Measurements from ENCODE around the gene SELENOI.

DNA sequence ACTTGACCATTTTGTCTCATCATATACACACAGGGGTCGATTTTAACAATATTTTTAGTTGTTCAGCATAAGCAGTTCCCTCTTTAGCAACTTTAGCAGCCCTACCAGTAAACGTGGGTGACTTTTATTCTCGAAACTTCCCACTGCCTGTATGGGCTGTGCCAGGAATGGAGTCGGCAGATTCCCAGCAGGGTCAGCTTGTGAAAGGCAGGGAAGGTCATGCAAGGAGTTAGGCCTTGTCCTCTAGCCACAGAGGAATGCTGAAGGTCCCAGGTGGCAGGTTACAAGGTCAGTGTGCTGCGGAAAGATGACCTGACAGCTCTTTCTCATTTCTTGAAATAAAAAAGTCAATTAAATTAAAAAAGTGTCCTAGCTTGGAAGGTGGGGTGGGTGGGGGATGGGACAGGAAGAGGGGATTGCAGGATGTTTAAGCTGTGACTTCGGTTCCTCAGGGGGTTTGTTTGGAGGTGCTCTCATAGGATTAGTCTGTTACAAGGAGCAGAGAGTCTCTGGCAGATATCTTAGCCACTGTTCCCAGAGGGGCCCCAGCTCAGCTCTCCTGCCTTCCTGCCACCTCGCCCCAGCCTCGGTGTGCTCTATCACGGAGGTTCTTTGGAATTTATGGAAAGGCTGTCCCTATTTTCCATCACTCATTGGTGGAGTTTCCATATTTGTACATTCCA is 77.1 kb downstream of the SELENOI start:
- no peak for TF ChIP-seq POLR2A (IDR thresholded peaks at IDR 0.05)
- TF ChIP-seq, protein P1, sequence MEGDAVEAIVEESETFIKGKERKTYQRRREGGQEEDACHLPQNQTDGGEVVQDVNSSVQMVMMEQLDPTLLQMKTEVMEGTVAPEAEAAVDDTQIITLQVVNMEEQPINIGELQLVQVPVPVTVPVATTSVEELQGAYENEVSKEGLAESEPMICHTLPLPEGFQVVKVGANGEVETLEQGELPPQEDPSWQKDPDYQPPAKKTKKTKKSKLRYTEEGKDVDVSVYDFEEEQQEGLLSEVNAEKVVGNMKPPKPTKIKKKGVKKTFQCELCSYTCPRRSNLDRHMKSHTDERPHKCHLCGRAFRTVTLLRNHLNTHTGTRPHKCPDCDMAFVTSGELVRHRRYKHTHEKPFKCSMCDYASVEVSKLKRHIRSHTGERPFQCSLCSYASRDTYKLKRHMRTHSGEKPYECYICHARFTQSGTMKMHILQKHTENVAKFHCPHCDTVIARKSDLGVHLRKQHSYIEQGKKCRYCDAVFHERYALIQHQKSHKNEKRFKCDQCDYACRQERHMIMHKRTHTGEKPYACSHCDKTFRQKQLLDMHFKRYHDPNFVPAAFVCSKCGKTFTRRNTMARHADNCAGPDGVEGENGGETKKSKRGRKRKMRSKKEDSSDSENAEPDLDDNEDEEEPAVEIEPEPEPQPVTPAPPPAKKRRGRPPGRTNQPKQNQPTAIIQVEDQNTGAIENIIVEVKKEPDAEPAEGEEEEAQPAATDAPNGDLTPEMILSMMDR (IDR thresholded peaks at IDR 0.05): no peak
- no peak for TF ChIP-seq POLR2AphosphoS5 (IDR thresholded peaks at IDR 0.05; ENCODE audit: insufficient read depth in 1 of 2, low read depth in 1 of 2)
